Activated naive CD8-positive, alpha-beta T cell treated with anti-CD3 and anti-CD28 coated beads for 36 hours (primary cell): ENCODE results near the gene SYT2. TPM values are rescaled to one million over a fixed set of nuclear protein-coding genes. Genes with fewer than 3 reads are reported as not detected.
"Not testable (repeated sequence)": the region's sequence is repeated elsewhere in the genome, so short reads cannot be mapped to it uniquely, and the experiment has no call there.

Source experiments
- DNase-seq: peaks from one replicate; pipeline ENCODE4 v3.0.0; 2021
- H3K27ac Mint-ChIP-seq: one replicate; pipeline ENCODE4 v1.8.0; 2022; ENCODE audit warnings: mild to moderate bottlenecking, moderate library complexity, mixed read lengths
- H3K27me3 Mint-ChIP-seq: one replicate; pipeline ENCODE4 v1.8.0; 2022; ENCODE audit warnings: mild to moderate bottlenecking, mixed read lengths
- H3K36me3 Mint-ChIP-seq: one replicate; pipeline ENCODE4 v1.8.0; 2021; ENCODE audit warnings: mild to moderate bottlenecking, mixed read lengths
- H3K4me1 Mint-ChIP-seq: one replicate; pipeline ENCODE4 v1.8.0; 2021; ENCODE audit warnings: mixed read lengths
- H3K4me3 Mint-ChIP-seq: one replicate; pipeline ENCODE4 v1.8.0; 2022; ENCODE audit warnings: mild to moderate bottlenecking, moderate library complexity, mixed read lengths
- H3K9me3 Mint-ChIP-seq: one replicate; pipeline ENCODE4 v1.8.0; 2022; ENCODE audit warnings: mixed read lengths
- total RNA-seq, 2 experiments: library from RNA; stranded (reverse); gene quantifications; one replicate each; pipeline ENCODE4 v1.2.3, GENCODE V29; 2021

SYT2 gene
- total RNA-seq, 2 experiments from 2014 or later, result not detected

DNA sequence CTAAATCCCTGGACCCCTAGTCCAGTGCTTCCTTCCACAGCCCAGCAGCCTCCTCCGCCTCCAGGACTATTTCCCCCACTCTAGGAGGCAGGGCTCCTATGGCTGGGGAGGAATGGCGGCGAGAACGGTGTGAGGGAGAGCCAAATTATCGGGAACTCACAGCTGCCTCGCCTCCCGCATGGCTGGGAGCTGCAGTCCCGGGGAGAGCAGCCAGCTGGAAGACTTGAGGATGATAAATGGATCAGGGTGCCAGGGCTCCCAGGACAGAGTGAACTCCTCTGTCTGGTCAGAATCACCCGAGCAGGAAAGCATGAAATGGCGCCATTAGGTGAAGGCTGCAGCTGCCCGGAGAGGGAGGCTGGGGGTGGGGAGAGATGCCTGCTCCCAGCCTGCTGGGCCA is 91.2 kb downstream of the SYT2 start:
- not testable (repeated sequence) for H3K27ac Mint-ChIP-seq, H3K36me3 Mint-ChIP-seq, H3K9me3 Mint-ChIP-seq, DNase-seq, H3K4me3 Mint-ChIP-seq
- peaks cover 27% of the 10 kb centered on the region for H3K4me1 Mint-ChIP-seq
- peaks cover 25% of the 10 kb centered on the region for H3K27me3 Mint-ChIP-seq

DNA sequence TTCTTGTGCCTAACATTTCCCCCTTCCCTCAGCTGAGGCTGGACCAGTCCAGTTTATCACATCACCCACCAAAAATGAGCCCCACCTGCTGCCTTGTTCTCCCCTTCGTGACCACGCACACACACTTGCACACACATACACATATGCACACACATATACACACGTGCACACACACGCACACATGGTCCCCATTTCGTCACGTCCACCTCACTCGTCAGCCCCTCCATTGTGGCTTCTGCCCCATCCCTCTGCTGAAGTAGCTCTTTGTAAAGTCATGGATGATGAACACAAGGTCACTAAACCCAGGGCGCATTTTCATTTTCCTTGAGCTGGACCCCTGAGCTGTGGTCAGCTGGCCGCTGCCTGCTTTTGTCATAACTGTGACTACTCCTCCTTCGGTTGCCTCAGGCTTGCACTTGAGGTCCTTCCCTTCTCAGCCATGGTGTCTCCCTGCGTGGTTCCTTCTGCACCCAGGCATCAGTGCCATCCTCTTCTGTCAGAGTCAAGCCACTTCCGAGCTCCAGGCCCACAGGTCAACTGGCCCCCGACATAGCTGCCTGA is 93.8 kb downstream of the SYT2 start:
- no peak overlapping the region for H3K4me3 Mint-ChIP-seq
- peaks cover 27% of the 10 kb centered on the region for H3K4me1 Mint-ChIP-seq
- no peaks in the 10 kb centered on the region for H3K36me3 Mint-ChIP-seq
- no peaks in the 10 kb centered on the region for H3K9me3 Mint-ChIP-seq
- no peak overlapping the region for H3K27ac Mint-ChIP-seq
- H3K27me3 Mint-ChIP-seq, result peaks cover 25% of the 10 kb centered on the region
- no peak for DNase-seq

DNA sequence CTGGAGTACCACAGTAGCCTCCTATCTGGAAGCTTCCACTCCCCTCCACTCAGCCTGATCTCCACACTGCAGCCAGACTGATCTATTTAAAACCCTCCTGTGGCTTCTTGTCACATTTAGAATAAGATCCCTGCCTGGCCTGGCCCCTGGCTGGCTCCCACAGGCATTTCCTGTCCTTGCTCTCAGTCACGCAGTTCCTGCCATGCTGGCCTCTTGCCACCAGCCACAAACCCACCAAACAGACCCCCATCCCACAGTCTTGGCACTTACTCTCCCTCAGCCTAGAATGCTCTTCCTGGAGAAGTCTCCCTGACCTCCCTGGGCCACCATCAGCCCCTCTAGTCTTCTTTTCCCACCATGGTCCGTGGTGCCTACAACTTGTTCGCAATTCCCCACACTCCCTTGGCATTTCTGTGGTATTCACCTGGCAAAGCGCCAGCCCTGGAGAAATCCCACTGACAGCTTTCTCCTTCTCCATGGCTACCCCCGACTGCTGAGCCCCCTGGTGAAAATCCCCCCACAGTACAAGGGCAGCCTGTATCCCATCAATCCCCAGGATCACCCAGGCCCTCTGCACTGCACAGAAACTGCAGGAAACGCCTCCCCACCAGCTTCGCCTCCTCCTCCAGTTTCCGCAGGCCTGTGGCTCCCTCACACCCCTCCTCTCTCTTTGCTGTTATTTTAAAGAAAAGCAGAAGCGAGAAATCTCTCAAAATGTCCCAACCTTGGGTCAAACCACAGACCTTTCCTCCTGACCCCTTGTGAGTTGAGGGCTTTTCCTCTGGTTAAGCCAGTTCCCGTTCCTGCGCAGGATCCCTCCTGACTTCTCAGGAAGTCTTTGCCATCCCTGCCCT is 94.5 kb downstream of the SYT2 start:
- Mint-ChIP-seq H3K27ac (no peak overlapping the region), H3K27me3 (peaks cover 25% of the 10 kb centered on the region), H3K4me3 (no peak overlapping the region), H3K36me3 (no peaks in the 10 kb centered on the region), H3K9me3 (no peaks in the 10 kb centered on the region), H3K4me1 (peaks cover 27% of the 10 kb centered on the region)
- no peak for DNase-seq

DNA sequence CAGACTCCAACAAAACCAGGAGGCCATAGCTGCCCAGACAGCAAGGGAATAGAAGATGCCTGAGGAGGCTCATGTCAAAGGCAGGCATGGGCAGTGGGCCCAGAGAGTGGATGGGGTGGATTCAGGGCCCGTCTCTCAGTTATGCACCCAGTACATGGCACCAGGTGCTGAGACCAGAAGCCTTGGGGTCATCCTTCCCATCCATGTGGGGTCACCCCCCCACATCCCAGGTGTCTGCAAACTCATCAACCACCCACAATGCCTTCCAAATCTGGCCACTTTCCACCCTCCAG is 95.1 kb downstream of the SYT2 start:
- H3K4me3 Mint-ChIP-seq, DNase-seq, H3K27ac Mint-ChIP-seq, H3K9me3 Mint-ChIP-seq, H3K36me3 Mint-ChIP-seq: not testable (repeated sequence)
- peaks cover 25% of the 10 kb centered on the region for H3K27me3 Mint-ChIP-seq
- H3K4me1 Mint-ChIP-seq, result peaks cover 27% of the 10 kb centered on the region

DNA sequence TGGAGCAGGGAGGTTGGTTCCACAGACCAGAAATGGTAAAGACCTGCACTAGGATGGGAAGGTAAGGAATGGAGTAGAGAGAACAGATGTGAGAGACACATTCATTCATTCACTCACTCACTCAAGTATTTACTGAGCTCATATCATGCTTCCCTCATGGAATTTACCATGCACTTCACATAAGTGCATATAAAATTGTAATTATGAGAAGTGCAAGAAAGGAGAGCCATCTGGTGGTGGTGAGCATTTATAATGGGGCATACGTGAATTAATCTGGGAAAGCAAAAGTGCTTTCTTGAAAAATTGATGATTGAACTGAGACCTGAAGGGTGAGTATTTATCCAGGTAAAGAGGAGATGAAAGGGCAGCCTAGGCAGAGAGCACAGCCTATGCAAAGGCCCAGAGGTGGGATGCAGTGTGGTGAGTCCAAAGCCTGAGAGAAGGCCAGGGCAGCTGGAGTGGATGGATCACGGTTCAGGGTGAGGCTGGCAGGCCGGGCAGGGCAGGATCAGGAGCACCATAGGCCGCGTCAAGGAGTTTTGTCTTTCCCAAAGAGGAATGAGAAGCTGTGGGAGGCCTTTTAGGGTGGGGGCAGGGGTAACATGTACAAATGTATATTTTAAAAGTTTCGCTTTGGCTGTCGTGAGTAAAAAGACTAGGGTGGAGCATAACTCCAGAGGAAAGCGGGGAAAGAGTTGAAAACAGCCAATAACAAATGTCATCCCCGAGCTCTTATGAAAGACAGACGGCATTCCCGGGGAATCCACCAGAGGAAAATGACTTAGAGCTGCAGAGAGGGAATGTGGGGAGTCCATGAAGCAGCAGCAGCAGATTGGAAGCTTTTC is 95.7 kb downstream of the SYT2 start:
- Mint-ChIP-seq H3K4me1 (peaks cover 27% of the 10 kb centered on the region), H3K27me3 (peaks cover 22% of the 10 kb centered on the region)
- not testable (repeated sequence) for H3K27ac Mint-ChIP-seq, H3K4me3 Mint-ChIP-seq, DNase-seq, H3K9me3 Mint-ChIP-seq, H3K36me3 Mint-ChIP-seq

DNA sequence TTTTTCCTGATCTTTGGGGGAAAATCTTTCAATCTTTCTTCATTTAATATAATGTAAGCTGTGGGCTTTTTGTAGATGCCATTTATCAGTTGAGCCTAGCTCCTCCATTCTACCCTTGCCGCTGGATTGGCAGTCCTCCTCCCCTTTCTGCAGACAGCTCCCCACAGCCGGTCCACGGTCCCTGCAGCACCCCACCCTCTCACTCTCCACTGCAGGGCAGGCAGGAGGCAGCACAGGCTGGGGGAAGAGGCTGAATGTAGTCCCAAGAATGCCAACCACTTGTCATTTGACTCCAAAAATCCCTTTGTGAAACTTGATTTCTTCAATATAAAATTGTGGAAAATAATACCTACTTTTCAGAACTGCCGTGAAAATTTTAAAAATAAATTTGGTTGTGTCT is 96.7 kb downstream of the SYT2 start:
- Mint-ChIP-seq H3K36me3 (peaks cover 4% of the 10 kb centered on the region), H3K9me3 (no peaks in the 10 kb centered on the region), H3K4me3 (no peak overlapping the region), H3K4me1 (peaks cover 27% of the 10 kb centered on the region), H3K27ac (no peak overlapping the region), H3K27me3 (peaks cover 17% of the 10 kb centered on the region)
- no peak for DNase-seq

DNA sequence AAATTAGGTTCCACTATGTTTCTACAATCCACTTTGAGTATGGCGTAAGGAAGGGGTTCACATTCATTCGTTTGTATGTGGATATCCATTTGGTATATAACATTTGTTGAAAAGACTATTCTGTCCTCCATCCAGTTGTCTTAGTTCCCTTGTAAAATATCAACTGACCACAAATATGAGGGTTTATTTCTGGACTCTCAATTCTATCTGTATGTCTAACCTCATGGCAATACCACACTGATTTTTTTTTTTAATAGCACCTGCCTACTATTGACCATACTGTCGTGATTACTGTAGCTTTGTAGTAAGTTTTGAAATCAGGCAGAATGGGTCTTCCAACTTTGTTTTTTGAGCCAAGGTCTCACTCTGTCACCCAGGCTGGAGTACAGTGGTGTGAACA is 98.2 kb downstream of the SYT2 start:
- not testable (repeated sequence) for H3K4me3 Mint-ChIP-seq, H3K27me3 Mint-ChIP-seq, H3K36me3 Mint-ChIP-seq, H3K27ac Mint-ChIP-seq, DNase-seq, H3K9me3 Mint-ChIP-seq
- H3K4me1 Mint-ChIP-seq, result peaks cover 25% of the 10 kb centered on the region

DNA sequence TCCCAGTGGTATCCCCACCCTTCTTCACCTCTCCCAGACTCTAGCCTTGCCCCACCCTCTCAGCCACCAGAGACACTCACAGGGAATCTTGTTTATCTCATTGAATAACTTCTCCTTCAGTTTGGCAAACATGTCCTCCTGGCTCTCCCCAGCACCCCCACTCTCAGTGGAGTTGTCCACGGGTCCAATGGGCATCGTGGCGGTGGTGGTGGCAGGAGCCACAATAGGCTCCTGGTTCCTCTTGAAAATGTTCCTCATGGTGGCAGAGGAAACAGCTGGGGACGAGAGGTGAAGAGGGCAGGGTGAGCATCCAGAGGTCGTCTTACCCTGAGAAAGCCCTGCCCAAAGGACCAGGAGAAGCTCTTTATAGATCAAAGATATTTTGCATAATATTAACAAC is 104.7 kb downstream of the SYT2 start:
- Mint-ChIP-seq H3K4me1 (no peaks in the 10 kb centered on the region), H3K27me3 (no peaks in the 10 kb centered on the region), H3K27ac (no peak overlapping the region), H3K9me3 (no peaks in the 10 kb centered on the region), H3K4me3 (no peak overlapping the region), H3K36me3 (peaks cover 12% of the 10 kb centered on the region)
- DNase-seq, result no peak

DNA sequence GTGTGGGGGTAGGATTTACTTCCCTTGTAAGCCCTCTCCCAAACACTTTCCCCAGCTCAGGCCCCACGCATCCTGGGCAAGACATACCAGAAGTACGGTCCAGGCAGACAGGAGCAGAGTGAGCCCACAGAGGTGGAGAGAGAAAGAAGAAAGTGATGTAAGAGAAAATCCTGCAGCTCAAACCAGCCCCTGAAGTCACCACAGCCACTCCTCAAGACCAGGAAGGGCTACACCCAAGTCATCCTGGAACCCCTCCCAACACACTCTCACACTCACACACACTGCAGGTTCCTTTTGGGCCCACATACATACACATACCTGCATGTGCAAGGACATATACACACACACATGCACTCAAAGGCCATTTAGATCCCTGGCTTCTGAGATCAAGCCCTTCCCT is 106.8 kb downstream of the SYT2 start:
- Mint-ChIP-seq H3K9me3 (no peaks in the 10 kb centered on the region), H3K27ac (no peak overlapping the region), H3K27me3 (no peaks in the 10 kb centered on the region), H3K36me3 (peaks cover 9% of the 10 kb centered on the region), H3K4me3 (no peak overlapping the region), H3K4me1 (no peaks in the 10 kb centered on the region)
- no peak for DNase-seq

DNA sequence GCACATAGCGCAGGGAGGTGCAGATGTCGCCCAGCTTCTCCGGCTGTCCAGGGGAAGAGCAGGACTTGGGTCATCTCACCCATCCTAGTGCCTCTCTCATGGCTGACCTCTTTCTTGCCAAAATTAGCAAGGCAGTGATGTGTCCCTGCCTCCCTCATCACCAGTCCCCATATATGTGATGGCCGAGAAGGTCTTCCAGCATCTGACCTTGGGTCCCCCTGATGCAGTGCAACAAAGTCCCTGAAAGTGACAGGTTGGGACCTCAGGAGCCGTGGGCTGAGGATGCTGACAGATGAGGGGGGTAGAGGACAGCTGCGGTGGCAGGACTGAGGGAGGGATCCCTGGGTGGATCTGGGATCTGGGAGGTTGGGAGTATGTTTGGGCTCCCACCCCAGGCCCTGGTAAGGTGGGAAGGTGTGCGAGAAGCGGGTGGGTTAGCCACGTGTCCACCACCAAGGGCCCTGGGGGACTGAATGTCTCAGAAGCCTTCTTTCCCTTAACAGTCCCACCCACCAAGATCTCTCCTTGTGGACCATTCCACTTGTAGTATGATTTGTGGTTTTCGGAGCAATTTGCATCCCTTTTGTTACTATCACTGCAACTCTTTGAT is 109.7 kb downstream of the SYT2 start:
- DNase-seq, result no peak
- H3K4me1 Mint-ChIP-seq, result no peaks in the 10 kb centered on the region
- H3K27ac Mint-ChIP-seq, result no peak overlapping the region
- H3K27me3 Mint-ChIP-seq, result no peaks in the 10 kb centered on the region
- H3K4me3 Mint-ChIP-seq, result no peak overlapping the region
- H3K36me3 Mint-ChIP-seq, result peaks cover 5% of the 10 kb centered on the region
- H3K9me3 Mint-ChIP-seq, result no peaks in the 10 kb centered on the region

DNA sequence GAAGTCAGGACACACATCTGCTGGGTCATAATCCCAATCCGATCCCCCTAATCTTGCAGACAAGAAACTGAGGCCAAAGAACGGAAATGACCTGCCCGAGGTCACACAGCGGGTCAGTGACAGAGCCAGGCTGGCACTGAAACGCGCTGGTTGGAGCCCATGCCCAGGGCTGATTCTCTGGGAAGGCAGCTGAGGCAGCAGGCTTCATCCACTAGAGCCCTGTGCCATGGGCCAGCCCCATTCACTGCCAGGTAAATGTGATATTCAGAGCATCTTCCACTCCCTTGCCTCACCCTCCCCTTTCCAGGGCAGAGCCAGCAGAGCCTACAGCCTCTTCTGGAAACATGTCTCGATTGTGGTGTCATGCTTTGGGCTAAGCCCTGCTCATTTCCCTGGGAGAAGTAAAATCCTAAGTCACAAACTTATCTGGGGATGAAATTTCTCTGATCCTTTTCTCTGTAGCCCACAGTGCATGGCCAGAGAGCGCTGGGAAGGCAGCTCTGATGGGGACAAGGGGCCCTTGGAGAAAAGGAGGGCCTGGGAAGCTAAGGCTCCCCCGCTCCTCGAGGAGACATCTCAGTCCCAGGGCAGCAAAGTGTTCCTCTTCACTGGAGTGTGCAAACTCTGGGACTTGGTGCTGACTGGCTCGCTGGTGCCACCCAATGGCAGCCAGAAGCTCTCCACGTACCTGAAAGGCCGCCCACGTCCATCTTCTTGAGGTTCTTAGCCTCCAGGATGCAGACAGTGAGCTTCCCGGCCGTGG is 110.4 kb downstream of the SYT2 start:
- Mint-ChIP-seq H3K9me3 (no peaks in the 10 kb centered on the region), H3K27ac (no peak overlapping the region), H3K36me3 (peaks cover 1% of the 10 kb centered on the region), H3K27me3 (no peaks in the 10 kb centered on the region), H3K4me3 (no peak overlapping the region), H3K4me1 (no peaks in the 10 kb centered on the region)
- peak; percentile 27 for DNase-seq

DNA sequence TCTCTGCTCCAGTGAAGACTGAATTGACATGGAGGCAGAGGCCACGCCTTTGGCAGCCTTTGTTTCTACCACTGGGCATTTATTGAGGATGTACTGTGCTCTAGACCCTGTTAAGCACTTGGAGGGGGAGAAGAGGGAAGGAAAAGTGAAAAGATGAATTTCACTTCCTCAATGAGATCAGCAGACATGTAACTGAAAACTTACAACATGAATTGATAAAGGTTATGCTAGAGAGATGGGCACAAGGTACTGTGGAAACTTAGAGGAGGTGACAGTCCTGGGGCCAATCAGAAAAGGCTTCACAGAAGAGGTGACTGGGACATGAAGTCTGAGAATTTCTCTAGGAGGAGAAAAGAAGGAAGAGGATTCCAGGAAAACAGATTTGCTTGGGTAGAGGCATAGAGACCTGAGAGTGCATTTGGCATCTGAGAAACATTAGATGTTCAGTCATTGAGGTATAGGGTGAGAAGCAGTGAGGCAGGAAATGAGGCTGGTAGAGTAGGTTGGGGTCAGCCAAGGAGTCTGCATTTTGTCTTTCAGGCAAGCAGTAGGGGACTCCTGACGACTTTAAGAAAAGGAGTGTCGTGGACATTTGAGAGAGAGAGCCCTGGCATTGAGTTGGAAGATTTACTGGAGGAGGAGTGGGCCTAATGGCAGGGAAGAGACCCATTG is 113.0 kb downstream of the SYT2 start:
- H3K4me3 Mint-ChIP-seq, result no peak overlapping the region
- H3K27me3 Mint-ChIP-seq, result no peaks in the 10 kb centered on the region
- no peaks in the 10 kb centered on the region for H3K4me1 Mint-ChIP-seq
- no peaks in the 10 kb centered on the region for H3K9me3 Mint-ChIP-seq
- H3K27ac Mint-ChIP-seq, result no peak overlapping the region
- DNase-seq, result no peak
- H3K36me3 Mint-ChIP-seq, result peaks cover 1% of the 10 kb centered on the region

DNA sequence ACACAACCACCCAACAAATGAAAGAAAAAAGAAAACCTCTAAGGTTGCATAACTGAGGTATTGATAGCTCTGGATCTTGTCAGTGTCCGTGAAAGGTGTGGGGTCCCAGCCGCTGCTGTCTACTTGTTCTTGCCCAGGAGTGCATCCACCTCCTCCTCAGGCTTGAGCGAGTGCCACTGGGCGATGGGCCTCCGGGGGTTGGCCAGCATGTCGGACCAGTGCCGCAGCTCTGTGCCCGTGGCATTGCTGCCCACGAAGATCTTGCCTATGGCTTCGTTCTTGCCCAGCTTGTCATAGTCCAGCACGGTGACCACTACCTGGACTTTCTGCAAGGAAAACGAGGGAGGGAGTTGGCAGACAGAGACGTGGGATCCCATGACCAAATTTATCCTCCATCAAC is 113.6 kb downstream of the SYT2 start:
- Mint-ChIP-seq H3K36me3 (peaks cover 1% of the 10 kb centered on the region), H3K4me3 (no peak overlapping the region), H3K27ac (no peak overlapping the region), H3K4me1 (no peaks in the 10 kb centered on the region), H3K9me3 (no peaks in the 10 kb centered on the region), H3K27me3 (no peaks in the 10 kb centered on the region)
- no peak for DNase-seq

DNA sequence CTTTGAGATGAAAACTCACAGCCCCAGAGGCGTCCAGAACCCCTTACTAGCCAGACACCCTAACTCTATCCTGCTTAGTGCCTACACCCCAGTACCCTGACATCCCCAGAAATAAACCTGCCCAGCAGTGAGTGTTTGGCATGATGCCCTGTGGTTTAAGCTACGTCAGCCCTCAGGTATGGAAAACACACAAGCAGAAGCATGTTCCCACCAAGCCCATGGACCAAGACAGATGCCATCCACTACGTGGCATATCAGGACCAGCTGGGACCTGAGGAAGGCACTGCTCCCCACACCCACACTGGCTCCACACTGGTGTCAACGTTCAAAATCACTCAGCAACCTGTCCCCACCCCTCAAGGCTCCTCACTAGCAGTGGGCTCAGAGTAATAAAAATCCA is 116.4 kb downstream of the SYT2 start:
- no peak overlapping the region for H3K27ac Mint-ChIP-seq
- no peaks in the 10 kb centered on the region for H3K27me3 Mint-ChIP-seq
- no peaks in the 10 kb centered on the region for H3K9me3 Mint-ChIP-seq
- H3K4me3 Mint-ChIP-seq, result no peak overlapping the region
- DNase-seq, result no peak
- peaks cover 1% of the 10 kb centered on the region for H3K36me3 Mint-ChIP-seq
- H3K4me1 Mint-ChIP-seq, result no peaks in the 10 kb centered on the region
